Mucosa of gallbladder (tissue), 1 donor: ENCODE data around the gene SIPA1L3. TPM values are rescaled to one million over a fixed set of nuclear protein-coding genes. Genes with fewer than 3 reads are reported as not detected.

Experiments
- DNase-seq: peaks from one replicate; pipeline ENCODE4 v3.0.0-alpha.2; 2020; ENCODE audit warnings: low spot score
- total RNA-seq: library from RNA; stranded (reverse); gene quantifications from one replicate; pipeline ENCODE4 v1.2.1, GENCODE V29; 2021
- donor health status: DM: no; HTN: no; CAD: no.

Gene SIPA1L3
- total RNA-seq, 1 donor from 2014 or later, result 74.6 TPM

DNA sequence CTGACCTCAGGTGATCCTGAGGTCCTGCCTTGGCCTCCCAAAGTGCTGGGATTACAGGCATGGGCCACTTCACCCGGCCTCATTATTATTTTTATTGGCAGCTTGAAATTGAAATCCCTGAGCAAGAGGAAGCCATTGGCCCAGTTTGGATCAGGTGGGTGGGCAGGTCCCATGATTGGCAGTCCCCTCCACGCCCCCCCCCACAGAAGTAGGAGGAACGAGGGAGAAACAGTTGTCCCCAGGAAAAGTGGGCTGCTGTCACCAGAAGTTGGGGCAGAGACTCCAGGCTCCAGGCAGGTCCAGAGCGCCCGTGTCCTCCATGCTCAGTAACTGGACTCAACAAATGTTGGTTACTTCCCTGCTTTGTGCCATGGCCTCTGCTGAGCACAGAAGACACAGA, 70.4 kb downstream of the SIPA1L3 start:
- no peak for DNase-seq

DNA sequence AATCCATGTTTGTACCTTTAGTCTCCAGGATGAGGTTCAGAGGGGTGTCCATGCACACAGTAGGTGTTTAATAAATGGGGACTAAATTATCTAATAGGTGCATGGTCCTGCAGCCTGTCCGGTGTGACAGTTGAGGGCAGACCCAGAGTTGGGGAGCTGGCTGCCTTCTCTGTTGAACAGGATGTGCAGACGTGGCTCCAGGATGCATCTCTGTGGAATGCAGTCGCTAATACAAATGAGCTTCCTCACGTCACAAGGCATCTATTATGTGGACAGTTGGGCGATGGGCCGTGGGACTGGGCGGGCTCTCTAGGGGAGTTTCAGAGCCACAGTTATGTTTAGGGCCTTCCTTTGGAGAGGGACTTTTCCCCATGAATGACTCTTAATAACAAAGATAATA, 71.0 kb downstream of the SIPA1L3 start:
- no peak for DNase-seq

- DNase-seq, result no peak
Measured at GRCh38 chr19:37979547-37980082, 72.6 kb downstream of the SIPA1L3 start.

DNA sequence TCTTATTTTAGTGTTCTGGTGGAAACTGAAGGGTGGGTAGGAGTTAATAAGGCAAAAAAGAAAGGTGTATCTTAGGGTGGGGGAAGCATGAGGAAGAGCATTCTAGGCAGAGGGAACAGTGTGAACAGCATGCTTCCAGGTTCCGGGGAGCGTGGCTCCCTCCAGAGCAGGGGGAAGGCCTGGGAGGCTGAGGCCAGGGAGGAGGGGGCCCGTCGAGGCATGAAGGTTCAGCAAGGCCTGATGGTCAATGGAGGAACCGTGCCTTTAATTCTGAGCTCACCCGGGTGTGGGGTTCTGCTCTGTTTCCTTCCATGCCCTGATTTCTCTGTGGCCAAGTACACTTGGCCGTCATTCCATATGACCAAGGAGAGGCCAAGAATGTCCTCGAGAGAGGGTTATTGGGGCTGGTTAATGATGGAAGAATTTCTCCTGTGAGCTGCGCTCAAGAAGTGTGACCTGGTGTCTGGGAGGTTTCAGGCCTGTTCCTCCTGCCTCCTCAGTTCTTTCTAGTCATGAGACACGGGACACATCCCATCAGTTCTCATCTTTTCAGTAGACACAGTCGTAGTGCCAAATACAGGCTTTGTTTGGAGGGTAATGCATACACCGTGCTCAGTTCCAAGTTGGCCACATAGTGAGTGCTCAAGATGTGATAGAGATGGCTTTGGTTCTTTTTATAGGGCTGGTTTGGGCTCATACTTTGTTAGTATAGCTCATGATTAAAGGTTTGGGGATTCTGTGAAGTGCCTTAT, 73.6 kb downstream of the SIPA1L3 start:
- DNase-seq, result no peak

DNA sequence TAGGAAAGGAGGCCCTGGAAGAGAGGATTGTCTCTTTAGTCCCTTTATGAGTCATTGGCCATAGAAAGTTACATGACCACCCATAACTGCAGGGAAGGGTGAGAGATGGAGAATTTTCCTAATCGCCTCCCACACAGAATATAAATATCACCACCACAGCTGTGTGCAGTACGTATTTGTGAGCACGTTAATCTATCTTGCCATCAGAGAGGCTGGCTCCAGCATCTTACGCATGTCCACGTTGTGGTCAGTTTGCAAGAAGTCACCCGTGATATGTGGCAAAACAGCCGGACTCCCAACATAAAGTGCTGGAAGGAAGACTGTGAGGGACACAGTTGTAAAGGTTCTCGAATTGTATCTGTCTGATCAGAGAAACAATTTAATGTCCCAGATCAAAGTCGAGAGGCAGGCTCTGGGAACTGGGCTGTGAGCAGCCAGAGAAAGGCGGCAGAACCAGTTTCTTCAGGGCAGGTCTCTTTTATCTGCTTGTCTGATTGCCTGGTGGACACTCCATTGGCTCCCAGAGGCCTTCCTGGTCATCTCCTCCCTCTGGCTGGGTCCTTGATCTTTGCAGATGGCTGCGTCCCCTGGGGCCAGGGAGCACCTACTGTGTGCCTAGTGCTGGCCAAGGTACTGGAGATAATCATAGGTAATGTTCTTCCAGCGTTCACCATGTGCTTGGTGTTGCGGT, 74.9 kb downstream of the SIPA1L3 start:
- peak; percentile 71 for DNase-seq

DNA sequence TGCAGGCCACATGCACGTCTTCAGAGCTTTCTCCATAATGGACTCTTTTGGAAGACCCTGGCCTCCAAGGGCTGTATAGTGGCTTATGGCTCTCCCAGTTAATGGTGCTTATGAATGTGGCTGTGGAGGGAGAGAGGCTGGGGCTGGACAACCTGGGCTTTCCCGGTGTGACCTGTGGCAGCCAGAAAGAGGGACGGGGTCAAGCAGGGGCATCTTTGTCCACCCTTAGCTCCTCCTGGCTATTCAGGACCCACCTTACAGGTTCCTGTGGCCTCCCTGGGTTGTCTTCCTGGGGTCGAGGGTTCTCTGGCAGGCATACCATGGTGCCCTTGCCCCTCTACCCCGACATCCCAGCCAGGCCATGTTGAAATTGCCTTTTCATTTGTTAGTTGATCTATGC, 75.6 kb downstream of the SIPA1L3 start:
- DNase-seq, result no peak

DNA sequence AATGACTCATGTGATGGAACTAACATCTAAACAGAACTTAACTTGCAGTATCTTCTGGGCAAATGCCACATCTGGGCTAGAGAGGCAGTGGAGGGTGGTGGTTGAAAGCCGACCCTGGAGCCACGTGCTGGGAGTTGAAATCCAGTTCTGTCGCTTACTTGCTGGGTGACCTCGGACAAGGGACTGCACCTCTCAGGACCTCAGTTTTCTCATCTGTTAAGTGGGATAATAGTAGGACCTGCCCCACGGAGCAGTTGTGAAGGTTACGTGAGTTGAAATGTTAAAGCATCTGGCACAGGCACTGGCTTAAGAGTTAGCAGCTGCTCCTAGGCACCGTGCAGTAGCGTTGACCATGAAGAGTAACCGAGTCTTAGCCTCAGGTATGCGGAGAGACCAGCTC, 76.1 kb downstream of the SIPA1L3 start:
- no peak for DNase-seq

DNA sequence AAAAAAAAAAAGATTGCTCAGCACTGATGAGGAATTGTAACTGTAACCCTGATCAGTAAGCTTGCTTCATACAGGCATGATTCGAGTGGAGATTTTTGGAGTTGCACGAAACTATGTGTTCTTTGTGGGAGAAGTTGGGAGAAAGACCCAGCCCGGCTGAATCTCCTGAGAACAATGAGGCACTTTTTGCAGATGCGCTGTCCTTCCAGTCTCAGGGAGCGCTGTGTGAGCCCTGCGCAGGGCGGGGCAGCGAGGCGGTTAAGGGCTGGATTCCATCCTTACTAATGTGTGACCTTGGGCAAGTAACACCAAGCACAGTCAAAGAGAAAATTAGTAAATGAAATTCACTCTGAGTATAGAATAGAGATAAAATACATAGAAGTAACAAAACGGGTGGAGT, 76.9 kb downstream of the SIPA1L3 start:
- no peak for DNase-seq

DNA sequence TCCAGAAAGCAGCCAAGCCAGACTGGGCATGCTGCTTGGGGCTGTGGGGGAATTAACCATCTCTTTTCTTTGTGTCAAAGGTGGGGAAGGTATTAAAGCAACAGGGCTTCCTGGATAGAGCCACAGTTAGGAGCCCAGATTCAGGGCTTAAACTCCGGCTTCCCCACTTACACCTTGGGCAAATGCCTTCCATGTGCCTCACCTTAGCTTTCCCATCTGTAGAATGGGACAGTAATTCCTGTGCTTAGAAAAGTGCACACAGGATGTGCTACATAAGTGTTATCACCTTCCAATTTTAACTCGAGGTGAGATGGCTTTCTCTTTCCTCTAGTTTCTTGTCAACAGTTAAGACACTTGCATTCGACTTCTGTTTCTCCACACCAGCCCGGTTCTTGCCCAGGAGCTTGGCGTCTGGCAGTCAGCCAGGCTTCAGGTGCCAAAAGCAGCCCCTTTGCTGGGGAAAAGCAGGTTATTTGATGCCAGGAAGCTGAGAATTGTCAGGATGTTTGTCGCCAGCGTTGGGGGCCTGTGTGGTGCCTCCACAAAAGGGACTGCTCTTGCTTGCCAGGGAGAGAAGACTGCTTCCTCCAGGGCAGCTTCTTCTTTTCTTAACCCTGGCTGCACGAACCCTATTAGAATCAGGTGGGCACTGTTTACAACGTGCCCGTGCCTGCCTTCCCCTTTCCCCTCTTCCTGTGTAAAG, 79.2 kb downstream of the SIPA1L3 start:
- DNase-seq, result no peak

GRCh38 chr19:37987356-37988332, 80.6 kb downstream of the SIPA1L3 start:
- DNase-seq, result no peak

- no peak for DNase-seq
Measured at GRCh38 chr19:37988758-37989635, 82.0 kb downstream of the SIPA1L3 start.

DNA sequence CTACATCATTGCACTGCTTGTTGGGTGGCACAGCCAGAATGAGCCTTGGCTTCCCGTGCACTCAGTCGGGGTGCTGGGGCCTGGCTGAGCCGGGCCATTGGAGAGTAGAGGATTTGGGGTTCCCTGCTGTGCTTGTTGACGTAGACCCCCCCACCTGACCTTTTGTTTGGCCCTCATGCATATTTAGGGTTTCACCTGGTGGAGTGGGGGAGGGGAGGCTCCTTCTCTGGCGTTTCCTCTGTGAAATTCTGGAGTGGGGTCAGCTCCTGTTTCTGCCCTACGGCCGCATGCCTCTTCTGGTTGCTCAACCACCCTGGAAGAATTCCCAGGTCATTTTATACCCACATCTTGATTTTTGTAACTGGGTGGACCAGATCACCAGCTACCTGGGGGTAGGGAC, 82.8 kb downstream of the SIPA1L3 start:
- no peak for DNase-seq

DNA sequence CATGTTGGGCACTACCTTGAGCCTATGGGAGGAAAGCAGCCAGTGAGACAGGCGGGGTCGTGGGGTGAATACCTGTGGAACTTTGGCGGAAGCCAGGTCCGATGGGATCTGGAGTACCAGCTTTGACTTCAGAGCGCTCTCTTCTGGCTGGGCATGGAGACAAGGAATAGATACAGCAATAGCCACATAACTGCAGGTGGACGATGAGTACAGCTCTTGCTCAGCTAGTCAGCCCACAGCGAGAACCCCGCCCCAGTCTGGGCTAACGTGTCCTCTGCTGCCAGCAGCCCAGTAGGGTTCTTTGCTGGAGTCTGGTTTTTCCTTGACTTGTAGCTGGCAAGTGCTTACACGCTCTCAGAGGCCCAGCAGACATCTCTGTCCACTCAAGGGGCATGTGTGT, 83.4 kb downstream of the SIPA1L3 start:
- no peak for DNase-seq

GRCh38 chr19:37991176-37991835, 84.3 kb downstream of the SIPA1L3 start:
- no peak for DNase-seq

- no peak for DNase-seq
Measured at GRCh38 chr19:37991841-37992248, 84.8 kb downstream of the SIPA1L3 start.

- no peak for DNase-seq
Measured at GRCh38 chr19:37992761-37993160, 85.8 kb downstream of the SIPA1L3 start.

- no peak for DNase-seq
Measured at GRCh38 chr19:37994823-37995130, 87.8 kb downstream of the SIPA1L3 start.

- DNase-seq, result no peak
Measured at GRCh38 chr19:37995346-37995745, 88.3 kb downstream of the SIPA1L3 start.

- DNase-seq, result no peak
Measured at GRCh38 chr19:37997911-37998344, 90.9 kb downstream of the SIPA1L3 start.

DNA sequence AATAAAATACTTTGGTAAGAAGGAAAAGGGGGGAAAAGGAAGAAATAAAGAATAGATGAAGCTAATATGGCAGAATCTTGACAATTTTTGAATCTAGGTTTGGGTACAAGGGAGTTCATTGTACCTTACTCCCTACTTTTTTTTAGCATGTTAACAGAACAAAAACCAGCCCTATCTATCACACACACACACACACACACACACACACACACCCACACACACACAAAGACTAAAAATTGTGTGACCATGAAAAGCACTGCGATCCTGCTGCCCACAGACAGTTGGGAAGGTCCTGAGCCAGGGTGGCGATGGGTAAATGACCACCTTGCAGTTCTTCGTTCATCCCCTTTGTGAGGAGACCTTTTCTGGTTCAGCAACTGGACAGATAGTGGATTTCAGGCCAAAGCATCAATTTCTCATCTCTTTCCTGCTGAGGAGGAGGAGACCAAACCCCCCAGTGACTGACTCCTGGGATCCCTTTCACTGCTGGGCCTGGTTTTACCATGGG, 91.8 kb downstream of the SIPA1L3 start:
- DNase-seq, result no peak
